BE2C (cell line): ENCODE data around the gene CETP.
A peak's percentile ranks its signal among the peaks of the same experiment; 100 is the strongest.

Experiments used
- DNase-seq: peaks from one replicate; pipeline ENCODE4 v3.0.0-alpha.2; 2020
- H3K27me3 ChIP-seq: fragments of 250-450 bp; sonication (Bioruptor Pico); 2 replicates; pipeline ENCODE4 v1.5.1; 2020; ENCODE audit warnings: mild to moderate bottlenecking
- H3K36me3 ChIP-seq: fragments of 250-450 bp; sonication (Bioruptor Pico); 2 replicates; pipeline ENCODE4 v1.5.1; 2020; ENCODE audit warnings: mild to moderate bottlenecking
- H3K4me1 ChIP-seq: fragments of 250-450 bp; sonication (Bioruptor Pico); 2 replicates; pipeline ENCODE4 v1.5.1; 2020
- H3K4me3 ChIP-seq: 2 replicates; pipeline ENCODE4 v1.5.1; 2011; ENCODE audit warnings: low read depth, low read length
- H3K9me3 ChIP-seq: fragments of 250-450 bp; sonication (Bioruptor Pico); 2 replicates; pipeline ENCODE4 v1.5.1; 2020
- CTCF ChIP-seq: IDR thresholded peaks from 2 replicates; pipeline ENCODE4 v1.5.1; 2012; ENCODE audit warnings: mild to moderate bottlenecking, low read depth, low read length

The CETP gene

GRCh38 chr16:56935201-56935600, 26.5 kb upstream of the CETP start:
- no peak for TF ChIP-seq CTCF
- Histone ChIP-seq H3K27me3 (no peaks in the 10 kb centered on the region), H3K36me3 (peaks cover 55% of the 10 kb centered on the region), H3K4me1 (peaks cover 19% of the 10 kb centered on the region), H3K4me3 (peak overlapping the region; percentile 93), H3K9me3 (no peaks in the 10 kb centered on the region)
- no peak for DNase-seq

GRCh38 chr16:56936491-56936890, 25.3 kb upstream of the CETP start:
- peaks cover 68% of the 10 kb centered on the region for H3K36me3 ChIP-seq
- H3K9me3 ChIP-seq, result no peaks in the 10 kb centered on the region
- no peaks in the 10 kb centered on the region for H3K27me3 ChIP-seq
- DNase-seq, result no peak
- peak overlapping the region; percentile 93 for H3K4me3 ChIP-seq
- H3K4me1 ChIP-seq, result peaks cover 7% of the 10 kb centered on the region
- no peak for TF ChIP-seq CTCF

DNA sequence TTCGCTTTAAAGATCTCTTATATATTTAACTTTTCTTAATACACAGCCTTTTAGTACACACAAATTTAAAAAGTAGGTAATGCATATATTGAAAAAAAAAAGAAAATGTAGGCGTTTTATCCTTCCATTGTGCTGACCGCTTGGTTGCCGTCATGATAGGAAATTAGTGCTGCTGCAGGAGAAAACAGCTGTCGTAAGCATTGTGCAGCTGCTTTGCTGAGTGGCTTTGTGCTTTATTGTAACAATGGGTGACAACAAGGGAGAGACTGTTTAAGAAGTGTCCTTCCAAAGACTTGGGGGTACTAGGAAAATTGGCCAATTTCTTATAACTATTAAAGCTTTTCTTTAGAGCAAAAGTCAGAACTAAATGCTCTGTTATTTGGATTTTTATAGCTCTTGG, 24.8 kb upstream of the CETP start:
- peak overlapping the region; percentile 93 for H3K4me3 ChIP-seq
- TF ChIP-seq CTCF, result no peak
- no peaks in the 10 kb centered on the region for H3K9me3 ChIP-seq
- H3K36me3 ChIP-seq, result peaks cover 72% of the 10 kb centered on the region
- DNase-seq, result no peak
- H3K27me3 ChIP-seq, result no peaks in the 10 kb centered on the region
- H3K4me1 ChIP-seq, result 0 out of 2 replicates have a peak, but pooled peaks cover 7% of the 10 kb centered on the region

DNA sequence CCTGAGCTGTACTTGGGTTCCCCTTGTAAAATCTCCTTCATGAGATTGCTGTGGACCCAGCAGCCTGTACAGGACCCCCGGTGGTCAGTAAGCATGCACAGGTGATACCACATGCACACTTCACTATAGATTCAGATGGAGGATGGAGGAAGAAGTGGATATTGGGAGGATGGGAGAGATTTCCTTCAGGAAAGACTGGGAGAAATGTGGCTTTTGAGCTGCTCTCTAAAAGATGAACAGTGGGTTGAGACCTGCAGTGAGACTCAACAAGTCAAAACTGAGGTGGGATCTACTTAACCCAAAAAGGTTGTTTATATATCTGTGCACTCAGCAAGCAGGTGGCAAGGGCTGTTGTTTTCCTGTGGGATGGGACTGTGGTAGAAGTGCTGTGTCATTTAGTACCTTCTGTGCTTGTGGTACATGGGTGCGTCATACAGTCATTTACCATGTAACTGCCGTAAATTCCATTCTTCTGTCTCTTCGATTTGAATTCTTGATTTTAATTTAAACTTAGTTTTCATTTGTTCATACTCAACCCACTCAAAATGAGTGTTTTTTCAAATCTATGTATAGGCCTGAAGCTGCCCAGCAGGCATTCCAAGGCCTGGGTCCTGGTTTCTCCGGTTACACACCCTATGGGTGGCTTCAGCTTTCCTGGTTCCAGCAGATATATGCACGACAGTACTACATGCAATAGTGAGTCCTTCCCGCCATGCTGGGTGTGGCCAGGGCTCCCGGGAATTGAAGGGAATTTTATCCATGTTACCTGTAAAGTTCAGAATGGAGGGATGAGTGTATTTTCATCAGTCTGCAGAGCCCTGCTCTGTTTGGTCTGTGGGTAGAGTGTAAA, 22.9 kb upstream of the CETP start:
- TF ChIP-seq CTCF, result no peak
- Histone ChIP-seq H3K4me3 (no peak overlapping the region), H3K36me3 (peaks cover 92% of the 10 kb centered on the region), H3K9me3 (no peaks in the 10 kb centered on the region), H3K4me1 (0 out of 2 replicates have a peak, but pooled peaks cover 4% of the 10 kb centered on the region), H3K27me3 (no peaks in the 10 kb centered on the region)
- no peak for DNase-seq

GRCh38 chr16:56939801-56940200, 21.9 kb upstream of the CETP start:
- Histone ChIP-seq H3K36me3 (peaks cover 100% of the 10 kb centered on the region), H3K27me3 (no peaks in the 10 kb centered on the region), H3K9me3 (no peaks in the 10 kb centered on the region), H3K4me1 (0 out of 2 replicates have a peak, but pooled peaks cover 3% of the 10 kb centered on the region), H3K4me3 (no peak overlapping the region)
- DNase-seq, result no peak
- TF ChIP-seq CTCF, result no peak

DNA sequence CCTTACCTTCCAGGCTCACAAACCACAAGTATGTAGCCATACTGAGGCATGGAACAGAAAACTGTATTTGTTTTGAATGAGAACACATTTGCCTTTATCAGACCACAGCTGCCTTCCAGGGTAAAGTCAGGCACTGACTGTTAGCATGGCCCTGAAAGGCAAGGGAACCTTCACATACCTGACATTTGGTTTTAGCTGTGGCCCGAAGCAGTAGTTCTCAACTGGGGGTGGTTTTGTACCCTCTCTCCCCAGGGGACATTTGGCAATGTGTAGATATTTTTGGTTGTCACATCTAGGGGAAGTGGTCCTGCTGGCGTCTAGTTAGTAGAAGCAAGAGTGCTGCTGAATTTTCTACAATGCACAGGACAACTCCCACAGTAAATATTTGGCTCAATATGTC, 20.7 kb upstream of the CETP start:
- Histone ChIP-seq H3K4me3 (no peak overlapping the region), H3K9me3 (no peaks in the 10 kb centered on the region), H3K4me1 (no peaks in the 10 kb centered on the region), H3K36me3 (peaks cover 93% of the 10 kb centered on the region), H3K27me3 (no peaks in the 10 kb centered on the region)
- no peak for TF ChIP-seq CTCF
- no peak for DNase-seq
